Urinary bladder (tissue), 4 donors: Measurements from ENCODE around the gene MYLK4. TPM values are rescaled to one million over a fixed set of nuclear protein-coding genes. Genes with fewer than 3 reads are reported as not detected.

Experiments
- DNase-seq: peaks from one replicate; pipeline ENCODE4 v3.0.0-alpha.2; 2015; ENCODE audit errors: extremely low spot score
- H3K27ac ChIP-seq: one replicate; pipeline ENCODE4 v1.5.1; 2013; ENCODE audit warnings: low read depth, mild to moderate bottlenecking, moderate library complexity
- H3K36me3 ChIP-seq: one replicate; pipeline ENCODE4 v1.6.1; 2013; ENCODE audit warnings: mild to moderate bottlenecking, moderate library complexity; ENCODE audit not compliant: insufficient read depth
- H3K4me1 ChIP-seq: one replicate; pipeline ENCODE4 v1.6.1; 2013; ENCODE audit warnings: mild to moderate bottlenecking, moderate library complexity; ENCODE audit not compliant: insufficient read depth
- H3K4me3 ChIP-seq: one replicate; pipeline ENCODE4 v1.5.1; 2013; ENCODE audit warnings: low read depth, low read length
- WGBS: extraction: QIAGEN DNeasy Blood & Tissue Kit; methylation state at CpG from one replicate; pipeline ENCODE4 v1.1.7; 2013; 5-methylcytosine and 5-hydroxymethylcytosine counted together
- polyA plus RNA-seq: library from polyadenylated mRNA; stranded (reverse); fragments of 200-250 nt; gene quantifications from one replicate; pipeline ENCODE4 v1.2.3, GENCODE V29; 2013
- total RNA-seq: library from RNA; depleted of rRNA; stranded (reverse); fragments of >200 nt; gene quantifications from one replicate; pipeline ENCODE4 v1.2.3, GENCODE V29; 2014
- donor health status: healthy with polysubstance abuse.
- donor health status: healthy.

MYLK4 gene
- total and polyA plus RNA-seq, 2 donors: 0.42 to 4.0 TPM

DNA sequence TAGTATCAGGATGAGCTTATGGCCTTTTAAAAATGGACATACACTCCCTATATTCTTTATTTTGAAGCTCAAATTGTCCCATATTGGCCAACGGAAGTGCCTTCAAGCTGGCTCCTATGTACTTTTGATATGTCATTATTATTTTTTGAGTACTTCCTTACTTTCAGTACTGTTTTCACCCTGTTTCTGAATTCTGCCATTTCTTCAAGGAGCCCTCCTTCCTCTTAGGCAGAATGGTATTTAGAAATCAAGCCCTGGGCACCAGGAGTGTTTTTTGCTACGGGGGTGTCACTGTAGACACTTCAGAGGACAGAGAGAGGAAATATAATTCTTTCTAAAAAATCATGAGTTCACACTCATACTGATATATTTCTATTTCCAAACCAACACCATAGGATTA is 5.5 kb upstream of the MYLK4 start:
- no peaks in the 10 kb centered on the region for H3K36me3 ChIP-seq
- H3K4me3 ChIP-seq: no peak overlapping the region
- no peaks in the 10 kb centered on the region for H3K4me1 ChIP-seq
- no peak for DNase-seq
- H3K27ac ChIP-seq: no peak overlapping the region
- 90% methylated on average over 2 of the region's 2 CpGs for WGBS

GRCh38 chr6:2755456-2755855 is 4.7 kb upstream of the MYLK4 start:
- WGBS: 83% methylated on average over 3 of the region's 3 CpGs
- no peak for DNase-seq
- no peaks in the 10 kb centered on the region for H3K4me1 ChIP-seq
- H3K36me3 ChIP-seq: no peaks in the 10 kb centered on the region
- no peak overlapping the region for H3K27ac ChIP-seq
- H3K4me3 ChIP-seq: no peak overlapping the region

DNA sequence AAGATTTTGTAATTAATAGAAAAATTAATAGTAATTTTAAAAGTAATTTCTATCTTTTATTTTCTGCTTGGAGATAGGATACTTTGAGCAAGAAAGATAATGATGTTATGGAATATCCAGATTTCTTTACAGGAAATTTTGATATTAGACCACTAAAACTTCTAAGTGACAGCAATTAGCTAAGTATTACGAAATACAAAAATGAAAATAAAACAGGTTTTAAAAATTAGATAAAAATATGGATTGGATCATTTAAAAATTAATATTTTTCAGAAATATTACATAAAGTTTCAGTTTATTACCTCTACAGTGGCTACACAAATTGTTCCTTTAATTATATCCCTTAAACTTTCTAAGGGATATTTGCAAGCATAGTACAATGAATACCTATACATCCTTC is 4.2 kb upstream of the MYLK4 start:
- Histone ChIP-seq H3K4me3 (no peak overlapping the region), H3K27ac (no peak overlapping the region), H3K36me3 (no peaks in the 10 kb centered on the region), H3K4me1 (no peaks in the 10 kb centered on the region)
- DNase-seq: no peak
- 89% methylated on average over 1 of the region's 1 CpG for WGBS

DNA sequence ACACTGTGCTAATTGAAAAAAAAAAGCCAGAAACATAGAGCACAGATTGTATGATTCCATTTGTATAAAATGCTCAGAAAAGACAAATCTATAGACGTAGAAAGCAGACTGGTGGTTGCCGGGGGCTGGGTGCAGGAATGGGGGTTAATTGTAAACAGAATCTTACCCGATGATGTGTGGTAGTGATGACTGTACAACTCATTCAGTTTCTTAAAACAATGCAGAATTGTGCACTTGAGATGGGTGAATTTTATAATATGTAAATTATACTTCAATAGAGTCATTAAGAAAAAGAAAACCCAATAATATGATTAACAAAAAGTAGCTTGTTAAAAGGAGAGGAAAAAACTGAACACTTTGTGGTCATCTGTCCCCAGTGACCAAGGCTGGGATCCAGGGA is 3.7 kb upstream of the MYLK4 start:
- DNase-seq: no peak

GRCh38 chr6:2753743-2754142 is 3.0 kb upstream of the MYLK4 start:
- no peak overlapping the region for H3K27ac ChIP-seq
- H3K4me3 ChIP-seq: no peak overlapping the region
- H3K36me3 ChIP-seq: no peaks in the 10 kb centered on the region
- no peaks in the 10 kb centered on the region for H3K4me1 ChIP-seq
- DNase-seq: no peak

More for the DNA sequence above, 3.7 kb upstream of the MYLK4 start:
- WGBS: 54% methylated on average over 3 of the region's 3 CpGs
- Histone ChIP-seq H3K4me1 (no peaks in the 10 kb centered on the region), H3K27ac (no peak overlapping the region), H3K4me3 (no peak overlapping the region), H3K36me3 (no peaks in the 10 kb centered on the region)

DNA sequence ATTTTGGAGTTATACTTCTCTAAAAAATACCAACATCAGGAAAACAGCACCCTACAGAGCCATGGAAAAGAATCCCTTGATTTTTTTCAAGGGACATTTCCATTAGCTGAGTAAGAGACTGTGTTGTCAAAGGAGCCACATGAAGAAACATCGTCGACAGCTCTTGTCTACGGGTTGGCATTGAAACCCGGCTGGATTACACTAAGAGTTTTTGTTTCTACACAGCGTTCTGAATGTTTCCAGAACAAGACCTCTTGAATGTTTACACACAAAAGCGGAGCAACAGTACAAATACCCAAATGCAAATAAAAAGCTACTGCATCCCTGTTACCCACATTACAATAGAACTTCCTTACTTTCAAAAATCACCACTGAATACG is 2.4 kb upstream of the MYLK4 start:
- no peaks in the 10 kb centered on the region for H3K36me3 ChIP-seq
- 59% methylated on average over 7 of the region's 7 CpGs for WGBS
- H3K4me1 ChIP-seq: no peaks in the 10 kb centered on the region

GRCh38 chr6:2752477-2753109 is 1.9 kb upstream of the MYLK4 start:
- DNase-seq: no peak
- H3K36me3 ChIP-seq: no peaks in the 10 kb centered on the region
- 72% methylated on average over 5 of the region's 5 CpGs for WGBS
- no peak overlapping the region for H3K27ac ChIP-seq
- H3K4me3 ChIP-seq: no peak overlapping the region
- H3K4me1 ChIP-seq: no peaks in the 10 kb centered on the region

More for the DNA sequence above, 2.4 kb upstream of the MYLK4 start:
- DNase-seq: no peak
- Histone ChIP-seq H3K27ac (no peak overlapping the region), H3K4me3 (no peak overlapping the region)

DNA sequence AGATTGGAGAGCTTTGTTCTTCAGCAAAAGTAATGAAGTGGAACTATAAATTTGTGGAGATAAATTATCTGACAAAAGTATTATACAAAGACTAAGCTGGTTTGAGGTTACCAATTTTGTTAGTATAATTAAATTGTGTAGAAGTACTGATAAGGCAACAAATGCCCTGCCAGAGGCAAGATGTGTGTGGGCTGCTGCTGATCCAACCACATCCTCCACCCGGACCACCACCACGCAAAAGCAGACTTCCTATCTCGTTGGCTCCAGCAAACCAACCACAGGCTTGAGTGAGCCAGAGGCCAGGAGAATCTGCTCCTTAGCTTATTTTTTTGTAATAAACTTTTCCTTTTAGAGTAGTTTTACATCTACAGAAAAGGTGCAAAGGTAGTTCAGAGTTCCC is 1.1 kb upstream of the MYLK4 start:
- 55% methylated on average over 3 of the region's 3 CpGs for WGBS
- no peaks in the 10 kb centered on the region for H3K4me1 ChIP-seq

DNA sequence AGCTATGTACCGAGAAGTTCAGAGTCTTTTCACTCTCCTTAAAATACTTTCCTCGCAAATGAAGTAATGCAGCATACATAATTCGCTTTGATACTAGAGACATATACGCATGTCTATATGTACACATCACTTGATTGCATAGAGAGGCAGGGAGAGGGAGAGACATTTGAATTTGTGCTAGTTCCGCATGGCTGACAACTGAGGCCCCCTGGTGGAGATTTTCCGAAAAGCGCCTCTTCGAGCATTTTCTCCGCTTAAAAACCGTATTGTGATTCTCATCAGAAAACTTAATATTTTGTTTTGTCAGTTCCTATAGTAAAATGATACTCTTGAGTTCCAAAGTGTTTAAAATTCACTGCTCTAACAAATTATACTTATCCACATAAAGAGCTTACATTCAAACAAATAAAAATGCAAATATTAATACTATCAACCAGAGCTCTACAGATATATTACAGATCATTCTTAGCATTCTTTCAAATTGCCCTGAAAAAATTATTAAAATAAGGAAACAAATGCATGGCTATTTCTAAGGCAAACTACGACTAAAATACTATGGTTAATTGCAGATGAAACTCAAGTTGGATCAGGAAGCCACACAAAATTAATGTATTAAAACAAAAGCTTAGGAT is 637 bp downstream of the MYLK4 start:
- no peak overlapping the region for H3K4me3 ChIP-seq
- peak; percentile 52 for DNase-seq

More for the DNA sequence above, 1.1 kb upstream of the MYLK4 start:
- no peak for DNase-seq
- Histone ChIP-seq H3K4me3 (no peak overlapping the region), H3K36me3 (no peaks in the 10 kb centered on the region), H3K27ac (no peak overlapping the region)

DNA sequence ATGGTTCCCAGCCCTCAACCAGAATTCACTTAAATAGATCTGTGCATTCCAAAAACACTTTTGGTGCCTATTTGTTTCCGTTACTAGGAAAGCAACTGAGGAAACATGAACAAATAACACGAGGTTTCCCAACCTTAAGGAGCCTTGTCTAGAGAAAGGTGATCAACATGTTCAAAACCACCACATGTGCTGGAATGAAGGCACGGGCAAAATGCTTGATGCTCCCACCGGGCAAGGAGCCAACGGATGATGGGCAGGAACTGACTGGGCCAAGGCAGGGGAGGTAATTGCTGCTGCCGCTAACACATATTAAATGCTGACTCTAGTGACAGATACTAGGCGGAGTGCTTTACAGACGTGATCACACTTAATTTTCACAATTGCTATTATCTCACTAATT is 2.5 kb downstream of the MYLK4 start:
- DNase-seq: no peak
- Histone ChIP-seq H3K27ac (no peak overlapping the region), H3K4me1 (no peaks in the 10 kb centered on the region), H3K36me3 (no peaks in the 10 kb centered on the region), H3K4me3 (no peak overlapping the region)
- WGBS: 80% methylated on average over 8 of the region's 8 CpGs

More for the DNA sequence above, 637 bp downstream of the MYLK4 start:
- H3K27ac ChIP-seq: no peak overlapping the region
- H3K36me3 ChIP-seq: no peaks in the 10 kb centered on the region
- WGBS: 10% methylated on average over 11 of the region's 11 CpGs
- H3K4me1 ChIP-seq: no peaks in the 10 kb centered on the region

GRCh38 chr6:2746557-2747061 is 4.1 kb downstream of the MYLK4 start:
- no peak overlapping the region for H3K27ac ChIP-seq
- DNase-seq: no peak
- H3K36me3 ChIP-seq: no peaks in the 10 kb centered on the region
- H3K4me1 ChIP-seq: peaks cover 2% of the 10 kb centered on the region
- WGBS: 49% methylated on average over 7 of the region's 7 CpGs
- H3K4me3 ChIP-seq: no peak overlapping the region

DNA sequence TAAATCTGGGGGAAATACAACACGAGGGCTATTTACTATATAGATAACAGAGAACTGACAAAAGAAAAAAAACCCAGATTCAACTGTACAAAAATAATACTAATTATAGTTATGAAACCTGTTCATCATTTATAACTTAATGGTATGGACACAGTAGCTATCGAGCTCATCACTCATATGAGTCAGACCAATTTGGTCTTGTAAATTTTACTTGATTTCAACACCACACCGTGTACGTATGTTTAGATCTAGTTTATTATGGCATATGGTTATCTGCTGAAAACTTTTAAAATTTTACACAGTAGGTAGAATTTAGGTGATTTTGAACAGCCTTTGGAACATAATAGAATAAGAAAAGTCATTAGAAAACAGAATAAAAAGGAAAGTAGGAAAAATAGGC is 5.5 kb downstream of the MYLK4 start:
- peaks cover 2% of the 10 kb centered on the region for H3K4me1 ChIP-seq
- H3K27ac ChIP-seq: no peak overlapping the region
- H3K4me3 ChIP-seq: no peak overlapping the region
- WGBS: 89% methylated on average over 4 of the region's 4 CpGs
- H3K36me3 ChIP-seq: no peaks in the 10 kb centered on the region
- no peak for DNase-seq

GRCh38 chr6:2744778-2745177 is 5.9 kb downstream of the MYLK4 start:
- Histone ChIP-seq H3K4me1 (peaks cover 2% of the 10 kb centered on the region), H3K27ac (no peak overlapping the region), H3K36me3 (no peaks in the 10 kb centered on the region), H3K4me3 (no peak overlapping the region)
- DNase-seq: no peak
- WGBS: 91% methylated on average over 8 of the region's 8 CpGs

DNA sequence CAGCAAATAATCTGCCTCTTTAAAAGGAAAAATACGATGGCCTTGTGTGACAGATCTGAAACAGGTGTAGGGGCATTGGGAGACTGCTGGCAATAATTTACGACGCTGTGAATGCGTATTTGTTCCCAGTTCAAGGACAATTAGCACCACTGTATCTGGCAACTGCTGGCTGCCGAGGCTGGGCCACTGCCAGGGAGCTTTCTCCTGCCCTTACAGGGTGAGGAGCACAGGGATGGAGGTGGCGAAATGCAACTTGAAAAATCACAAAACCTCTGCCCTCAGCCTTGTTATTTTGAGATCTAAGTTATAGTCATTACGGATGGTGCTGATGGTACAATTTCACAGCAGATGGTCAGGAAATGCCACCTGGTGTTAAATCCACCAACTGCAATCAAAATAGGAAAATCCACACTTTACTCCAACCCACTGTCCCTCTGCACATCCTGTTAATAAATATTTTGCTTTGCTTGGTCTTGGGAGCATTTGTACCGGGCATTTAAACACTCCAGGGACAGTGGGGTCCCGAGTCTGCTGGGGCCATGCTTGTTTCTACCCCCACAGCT is 6.4 kb downstream of the MYLK4 start:
- no peak overlapping the region for H3K4me3 ChIP-seq
- H3K4me1 ChIP-seq: peaks cover 2% of the 10 kb centered on the region
- WGBS: 67% methylated on average over 9 of the region's 9 CpGs
- DNase-seq: no peak
- no peak overlapping the region for H3K27ac ChIP-seq
- H3K36me3 ChIP-seq: no peaks in the 10 kb centered on the region
